Stimulated activated CD8-positive, alpha-beta memory T cell treated with anti-CD3 and anti-CD28 coated beads, Interleukin-4, amount 100 ng/mL, for 4 hours (primary cell): Measurements from ENCODE around the gene OR6C6.
"Not testable (repeated sequence)": the region's sequence is repeated elsewhere in the genome, so short reads cannot be mapped to it uniquely, and the experiment has no call there.

Experiments used
- DNase-seq, 2 donors: peaks; one replicate each; pipeline ENCODE4 v3.0.0-alpha.2; 2020; ENCODE audit warnings: low read depth in 2 of 2, low spot score in 1 of 2

The OR6C6 gene

GRCh38 chr12:55296469-55296868 is at the start of gene OR6C6:
OR6C6 (minus strand) TSS chr12:55296569; CDS start chr12:55295232, 1,337 bp downstream.
- no peak for DNase-seq

GRCh38 chr12:55336002-55336401 is 39.6 kb upstream of the OR6C6 start:
- no peak for DNase-seq

GRCh38 chr12:55330446-55330845 is 34.1 kb upstream of the OR6C6 start, which contains the start of gene OR6C3:
OR6C3 (plus strand) TSS chr12:55330746; CDS start chr12:55331701, 955 bp downstream.
- DNase-seq: no peak

- DNase-seq: not testable (repeated sequence)
Observed at GRCh38 chr12:55325801-55326200, 29.4 kb upstream of the OR6C6 start.

GRCh38 chr12:55320201-55320600 is 23.8 kb upstream of the OR6C6 start:
- no peak for DNase-seq

- DNase-seq: no peak
Observed at GRCh38 chr12:55314043-55314442, 17.7 kb upstream of the OR6C6 start, which contains the start of gene OR6C1. OR6C1 (plus strand) TSS chr12:55314343; CDS start chr12:55320600, 6,257 bp downstream.

GRCh38 chr12:55289999-55290398 is 6.4 kb downstream of the OR6C6 start:
- no peak for DNase-seq

- no peak for DNase-seq
Observed at GRCh38 chr12:55280991-55281390, 15.4 kb downstream of the OR6C6 start.

- DNase-seq: no peak
Observed at GRCh38 chr12:55258303-55258702, 38.1 kb downstream of the OR6C6 start.

GRCh38 chr12:55256831-55257230 is 39.5 kb downstream of the OR6C6 start:
- DNase-seq: no peak

- DNase-seq: no peak
Observed at GRCh38 chr12:55253281-55253680, 43.1 kb downstream of the OR6C6 start.

- no peak for DNase-seq
Observed at GRCh38 chr12:55250944-55251343, 45.4 kb downstream of the OR6C6 start.

GRCh38 chr12:55246159-55246558 is 50.2 kb downstream of the OR6C6 start:
- DNase-seq: no peak

- no peak for DNase-seq
Observed at GRCh38 chr12:55244309-55244708, 52.1 kb downstream of the OR6C6 start, which contains the start of gene OR6C74. OR6C74 (plus strand) TSS chr12:55244609; CDS start chr12:55247288, 2,679 bp downstream.
